ENCODE data around the gene NLGN4Y.

The NLGN4Y gene

DNA sequence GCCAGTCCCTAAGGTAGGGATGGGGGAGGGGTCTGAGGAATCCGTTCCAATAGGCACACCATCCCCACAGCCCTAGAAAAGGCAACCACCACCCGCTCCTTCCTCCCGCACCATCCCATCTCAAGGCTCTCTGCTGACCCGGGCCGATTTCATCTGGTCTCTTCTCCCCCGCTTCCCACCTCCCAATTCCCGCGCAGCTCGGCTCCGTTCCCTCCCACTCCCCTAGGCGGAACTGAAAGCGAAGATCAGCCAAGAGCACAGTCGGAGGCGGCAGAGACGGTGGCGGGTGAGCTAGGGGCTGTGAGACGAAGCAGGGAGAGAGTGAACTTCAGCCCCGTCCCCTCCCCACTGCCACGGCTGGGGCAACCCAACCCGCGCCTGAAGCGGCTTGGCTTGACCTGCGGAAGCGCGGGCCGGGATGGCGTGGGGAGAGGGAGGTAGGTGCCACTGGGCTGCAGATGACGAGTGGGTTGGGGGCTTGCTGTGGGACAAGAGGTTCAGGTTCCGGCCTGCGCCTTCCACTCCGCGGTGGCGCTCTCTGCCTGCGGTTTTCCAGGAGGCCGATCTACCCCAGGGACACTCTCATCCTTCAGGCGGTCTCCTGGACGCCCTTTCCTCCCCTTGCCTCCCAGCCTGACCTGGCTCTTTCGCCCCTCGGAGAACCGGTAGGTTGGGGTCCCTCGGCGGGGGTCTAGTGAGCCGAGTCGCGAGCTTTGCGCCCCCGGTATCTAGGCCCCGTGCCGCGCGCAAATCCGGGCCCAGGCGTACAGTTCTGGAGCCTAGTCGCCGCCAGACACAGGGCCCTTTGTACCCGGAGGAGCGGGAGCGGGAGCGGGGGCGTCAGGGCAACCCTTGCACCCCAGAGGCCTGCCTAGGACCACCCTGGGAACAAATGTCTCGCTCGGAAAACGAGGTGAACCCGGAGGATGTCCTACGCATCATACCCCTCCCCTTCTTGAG is at the start of gene NLGN4Y:
NLGN4Y (plus strand) TSS at position 258 of the 960 bp plus-strand sequence. CDS start 97,591 bp downstream, outside the sequence.
- DNase-seq, result peak; percentile 38

DNA sequence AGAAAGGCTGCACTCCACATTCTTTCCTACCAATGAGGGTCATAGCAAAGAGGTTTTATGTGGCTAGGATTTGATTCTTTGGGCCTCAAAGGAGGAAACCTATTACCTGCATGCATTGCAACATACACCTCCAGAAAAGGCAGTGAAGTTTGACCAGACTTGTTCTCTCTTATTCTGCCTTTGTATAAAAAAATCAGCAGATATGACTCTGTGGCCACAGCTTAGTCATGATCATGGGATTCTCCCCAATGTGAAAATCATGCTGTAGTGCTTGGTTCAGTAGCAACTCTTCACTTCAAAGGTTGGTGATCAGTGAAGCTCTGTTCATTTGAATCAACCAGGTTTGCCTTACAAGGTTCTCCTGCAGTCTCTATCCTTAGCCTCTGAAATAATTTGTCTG is 38.4 kb upstream of the NLGN4Y start:
- no peak for DNase-seq

DNA sequence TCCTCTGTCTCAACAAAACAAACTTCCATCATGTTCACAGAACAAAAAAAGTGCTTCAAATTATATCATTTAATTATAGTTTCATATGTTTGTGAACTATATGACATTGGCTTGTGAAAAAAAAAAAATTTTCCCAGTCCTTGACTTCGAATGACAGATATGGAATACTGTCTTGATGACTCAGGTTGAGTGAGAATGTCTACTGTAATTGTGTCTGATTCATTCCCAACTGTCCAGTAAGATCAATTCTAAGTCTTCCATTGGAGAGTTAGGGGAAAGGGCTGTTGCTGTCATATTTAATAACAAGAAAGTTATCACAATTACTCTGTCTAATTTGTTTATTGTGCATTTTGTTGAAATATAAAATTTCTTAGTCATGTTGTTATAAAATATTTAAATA is 34.1 kb upstream of the NLGN4Y start:
- no peak for DNase-seq

DNA sequence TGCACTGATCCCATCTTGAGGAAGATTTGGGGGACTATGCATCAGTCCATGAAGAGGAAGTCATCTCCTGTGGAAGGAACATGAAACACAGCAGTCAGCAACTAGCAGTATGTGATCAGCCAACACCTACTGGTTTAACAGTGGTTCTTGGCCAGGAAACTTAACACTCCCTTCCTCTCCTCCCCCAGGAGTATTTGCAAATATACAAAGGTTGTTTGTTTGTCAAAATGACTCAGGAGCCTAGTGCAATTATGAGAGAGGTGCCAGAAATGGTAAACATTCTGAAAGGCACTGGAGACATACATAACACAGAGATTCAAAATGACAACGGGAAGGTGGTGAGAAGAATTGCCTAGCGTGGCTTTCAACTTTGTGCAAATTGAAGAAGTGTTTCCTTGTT is 26.3 kb upstream of the NLGN4Y start:
- no peak for DNase-seq

DNA sequence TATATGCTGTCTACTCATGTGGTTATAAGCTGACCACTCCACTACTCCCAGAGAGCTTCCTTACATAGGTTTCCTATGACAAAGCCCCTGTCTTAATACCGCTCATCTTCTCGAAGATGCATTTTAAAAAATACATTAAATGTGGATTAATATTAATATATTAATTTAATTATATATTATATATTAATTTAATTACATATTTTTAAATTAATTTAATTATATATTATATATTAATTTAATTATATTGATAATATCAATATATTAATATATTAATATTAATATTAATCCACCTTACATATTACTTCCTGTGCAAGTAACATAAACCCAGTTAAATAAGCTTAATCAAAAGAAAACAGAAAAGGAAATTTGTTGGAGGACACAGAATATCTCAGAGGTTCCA is 19.7 kb upstream of the NLGN4Y start:
- DNase-seq, result no peak

DNA sequence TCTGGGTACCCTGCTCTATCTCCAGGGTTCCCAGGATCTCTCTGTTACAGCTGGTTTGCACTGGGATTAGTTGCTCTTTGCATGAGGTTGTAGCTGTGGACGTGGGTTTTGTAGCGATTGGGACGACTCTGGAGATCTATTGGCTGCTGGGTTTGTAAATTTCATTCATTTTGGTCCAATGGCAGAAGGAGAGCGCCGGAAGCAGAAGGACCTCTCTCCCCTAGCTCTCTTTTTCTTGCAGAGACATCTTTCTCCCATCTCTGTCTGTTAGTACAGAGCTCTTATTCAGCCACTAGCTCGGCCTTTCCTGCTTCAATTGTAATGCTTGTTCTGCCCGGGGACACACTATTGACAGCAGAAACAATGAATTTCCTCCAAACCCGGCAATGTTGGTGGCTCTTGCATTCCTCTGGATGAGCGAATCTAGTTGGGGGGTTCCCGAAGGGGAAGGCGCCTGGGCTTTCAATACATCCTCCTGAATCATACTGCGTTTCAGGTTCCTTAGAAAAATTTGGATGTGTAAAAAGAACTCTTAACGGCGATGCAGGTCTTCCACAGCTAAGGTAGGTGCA is 1.9 kb upstream of the NLGN4Y start:
- peak; percentile 40 for DNase-seq

DNA sequence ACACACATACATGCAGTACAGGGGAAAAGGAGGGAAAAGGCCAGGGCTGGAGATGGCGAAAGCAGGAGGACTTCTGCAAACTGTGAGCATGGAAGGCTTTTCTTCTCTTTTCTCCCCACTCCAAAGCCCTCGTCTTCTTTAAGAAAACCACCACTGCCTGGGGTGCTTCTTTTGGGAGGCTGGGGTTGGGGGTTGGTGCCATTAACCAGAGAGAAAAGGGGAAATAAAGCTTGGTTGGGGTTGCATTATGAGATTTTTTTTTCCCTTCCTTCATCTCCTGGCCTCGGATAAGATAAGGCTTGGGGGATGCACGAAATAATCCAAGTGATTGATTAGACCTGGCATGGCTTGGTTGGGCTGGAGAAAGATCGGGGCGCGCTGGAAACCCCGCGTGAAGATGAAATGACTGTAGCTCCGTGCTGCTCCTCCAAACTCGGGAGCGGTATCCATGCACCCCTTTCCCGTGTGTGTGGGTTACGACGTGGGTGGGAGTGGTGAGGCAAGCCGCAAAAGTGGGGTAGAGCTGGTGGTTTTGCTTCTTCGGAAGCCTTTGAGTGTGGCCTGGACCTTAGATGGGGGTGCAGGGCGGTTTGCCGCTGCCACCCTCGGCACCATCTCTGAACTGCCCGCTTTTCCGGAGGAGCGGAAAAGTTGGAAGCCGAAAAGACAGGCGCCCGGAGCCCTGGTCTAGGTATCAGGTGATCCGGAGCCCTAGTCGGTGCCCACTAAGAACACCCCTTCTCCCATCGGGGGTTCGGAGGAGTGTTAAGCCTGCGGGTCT is 648 bp upstream of the NLGN4Y start:
- DNase-seq, result no peak

DNA sequence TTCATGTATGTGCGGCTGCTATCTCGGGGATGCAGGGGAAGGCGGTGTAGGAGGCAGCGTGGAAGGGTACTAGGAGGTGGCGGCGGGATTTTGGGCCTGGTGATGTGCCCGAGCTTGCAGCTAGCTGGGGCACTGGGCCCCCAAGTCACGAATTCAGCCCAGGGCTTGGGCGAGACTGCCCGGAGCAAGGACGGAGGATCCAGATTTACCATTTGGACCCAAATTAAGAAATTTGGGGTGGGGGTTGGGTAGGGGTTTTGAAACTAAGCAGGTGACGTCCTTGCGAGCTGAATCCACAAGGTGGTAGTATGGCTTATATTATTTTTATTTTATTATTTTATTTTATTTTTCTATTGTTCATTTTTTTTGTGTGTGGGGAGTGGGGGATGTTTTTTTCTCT is 986 bp downstream of the NLGN4Y start:
- peak; percentile 23 for DNase-seq

DNA sequence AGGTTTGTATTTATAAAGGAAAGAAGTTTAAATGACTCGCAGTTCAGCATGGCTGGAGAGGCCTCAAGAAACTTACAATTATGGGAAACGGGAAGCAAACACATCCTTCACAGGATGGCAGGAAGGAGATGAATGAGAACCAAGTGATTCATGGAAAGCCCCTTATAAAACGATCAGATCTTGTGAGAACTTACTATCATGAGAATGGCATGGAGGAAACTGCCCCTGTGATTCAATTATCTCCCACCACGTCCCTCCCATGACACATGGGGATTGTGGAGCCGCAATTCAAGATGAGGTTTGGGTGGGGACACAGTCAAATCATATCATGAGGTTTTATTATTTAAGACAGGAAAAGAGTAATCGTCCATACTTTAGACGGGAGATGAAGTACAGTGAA is 4.0 kb downstream of the NLGN4Y start:
- DNase-seq, result peak; percentile 11

DNA sequence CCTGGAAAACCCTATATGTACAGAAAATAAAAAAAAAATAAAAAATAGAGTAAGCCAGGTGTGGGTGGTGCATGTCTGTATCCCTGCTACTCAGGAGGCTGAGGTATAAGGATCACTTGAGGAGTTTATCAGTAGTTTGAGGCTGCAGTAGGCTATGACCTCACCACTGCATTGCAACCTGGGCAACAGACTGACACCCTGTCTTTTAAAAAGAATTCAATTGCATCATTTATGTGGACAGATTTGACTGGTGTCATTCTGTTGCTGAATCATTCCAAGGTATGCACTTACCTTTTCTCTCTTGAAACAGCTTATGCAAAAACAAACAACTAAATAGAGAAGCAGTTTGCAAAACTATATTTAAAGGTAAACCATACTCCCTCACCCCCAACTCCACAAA is 12.4 kb downstream of the NLGN4Y start:
- DNase-seq, result no peak

DNA sequence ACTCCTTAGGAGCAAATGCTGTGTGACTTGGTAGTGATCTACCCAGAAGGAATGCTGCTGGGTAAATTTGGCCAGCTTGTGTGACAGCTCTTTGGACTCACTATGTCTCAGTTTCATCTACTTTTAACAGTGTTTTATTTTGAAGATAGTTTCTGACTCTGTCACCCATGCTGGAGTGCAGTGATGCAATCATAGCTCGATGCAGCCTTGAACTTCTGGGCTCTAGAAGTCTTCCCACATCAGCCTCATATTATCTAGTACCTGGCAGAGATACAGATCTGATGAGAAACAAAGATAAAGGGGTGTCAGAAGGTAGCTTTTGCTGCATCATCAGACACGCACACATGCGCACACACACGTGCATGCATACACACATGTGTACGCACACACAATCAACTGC is 19.2 kb downstream of the NLGN4Y start:
- DNase-seq, result no peak

DNA sequence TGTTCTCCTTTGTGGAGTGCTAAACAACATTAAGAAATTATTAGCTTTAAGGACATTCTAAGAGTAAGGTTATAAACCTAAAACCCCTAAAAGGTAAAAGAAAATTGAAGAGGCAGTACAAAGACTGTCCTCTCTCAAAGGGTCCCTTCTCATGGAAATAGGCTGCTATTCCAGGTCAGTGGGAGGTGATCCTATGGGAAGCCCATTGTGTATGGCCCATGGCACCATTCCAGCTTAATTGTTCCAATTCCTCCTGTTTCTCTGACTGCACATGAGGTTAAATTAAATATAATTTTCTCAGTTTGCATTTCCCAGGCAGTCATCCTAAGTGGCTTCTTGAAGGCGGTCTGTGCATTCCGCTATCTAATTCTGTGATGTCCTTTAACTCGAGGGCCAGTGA is 57.0 kb downstream of the NLGN4Y start:
- DNase-seq, result no peak

DNA sequence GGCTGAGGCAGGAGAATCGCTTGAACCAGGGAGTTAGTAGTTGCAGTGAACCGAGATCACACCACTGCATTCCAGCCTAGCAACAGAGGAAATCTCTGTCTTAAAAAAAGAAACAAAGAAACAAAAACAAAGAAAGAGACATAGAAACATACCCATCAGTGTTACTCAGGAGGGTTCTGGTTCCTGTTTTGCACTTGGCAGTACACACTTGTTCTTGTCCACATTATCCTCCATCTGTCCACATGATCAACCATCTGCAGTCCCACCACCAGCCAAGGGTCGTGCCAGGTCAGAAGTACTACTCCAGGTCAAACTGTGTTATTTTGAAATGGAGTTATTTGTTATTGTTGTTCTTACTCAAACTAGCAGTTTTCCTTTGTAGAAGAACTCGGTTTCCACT is 62.4 kb downstream of the NLGN4Y start:
- DNase-seq, result no peak

DNA sequence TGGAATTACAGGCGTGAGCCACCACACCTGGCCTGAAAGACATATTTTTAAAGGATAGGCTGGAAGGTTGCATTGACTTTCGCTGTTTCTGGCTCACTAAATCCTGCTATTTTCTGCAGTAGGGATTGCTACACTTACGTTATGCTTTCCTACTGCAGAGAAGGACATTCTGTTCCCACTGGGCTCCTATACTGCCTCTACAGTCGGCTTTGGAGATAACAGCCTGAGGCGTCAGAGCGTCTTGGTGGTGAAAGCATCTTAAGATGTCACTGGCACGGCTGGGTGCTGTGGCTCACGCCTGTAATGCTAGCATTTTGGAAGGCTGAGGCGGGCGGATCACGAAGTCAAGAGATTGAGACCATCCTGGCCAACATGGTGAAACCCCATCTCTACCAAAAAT is 77.0 kb downstream of the NLGN4Y start:
- no peak for DNase-seq

DNA sequence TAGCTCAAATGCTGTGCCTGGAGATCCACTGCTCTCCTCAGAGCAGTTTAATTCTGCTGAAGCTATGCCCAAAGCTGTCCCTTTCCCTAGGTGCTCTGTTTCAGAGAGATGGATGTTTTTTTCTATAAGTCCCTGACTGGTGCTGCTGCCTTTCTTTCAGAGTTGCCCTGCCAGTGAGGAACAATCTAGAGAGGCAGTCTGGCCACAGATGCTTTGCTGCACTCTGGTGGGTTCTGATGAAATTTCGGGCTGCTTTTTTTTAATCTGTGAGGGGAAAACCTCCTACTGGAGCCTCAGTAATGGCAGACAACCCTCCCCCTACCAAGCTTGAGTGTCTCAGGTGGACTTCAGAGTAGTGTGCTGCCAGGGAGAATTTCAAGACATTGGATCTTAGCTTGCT is 93.3 kb downstream of the NLGN4Y start:
- DNase-seq, result no peak

DNA sequence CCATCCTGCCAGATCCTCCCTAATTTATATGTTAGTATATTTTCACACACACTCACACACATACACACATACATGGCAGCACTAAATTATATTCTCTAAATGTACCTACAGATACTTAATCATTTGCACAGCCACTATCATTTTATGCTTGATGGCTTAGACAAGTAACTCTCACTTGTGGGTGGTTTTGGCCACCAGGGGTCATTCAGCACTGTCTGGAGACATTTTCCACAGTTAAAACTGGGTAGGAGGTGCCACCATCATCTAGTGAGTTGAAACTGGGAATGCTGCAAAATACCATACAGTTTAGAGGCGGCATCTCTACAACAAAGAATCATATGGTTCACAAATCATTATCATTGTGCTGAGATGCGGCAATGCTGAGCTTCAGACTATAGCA is 94.2 kb downstream of the NLGN4Y start:
- DNase-seq, result no peak

DNA sequence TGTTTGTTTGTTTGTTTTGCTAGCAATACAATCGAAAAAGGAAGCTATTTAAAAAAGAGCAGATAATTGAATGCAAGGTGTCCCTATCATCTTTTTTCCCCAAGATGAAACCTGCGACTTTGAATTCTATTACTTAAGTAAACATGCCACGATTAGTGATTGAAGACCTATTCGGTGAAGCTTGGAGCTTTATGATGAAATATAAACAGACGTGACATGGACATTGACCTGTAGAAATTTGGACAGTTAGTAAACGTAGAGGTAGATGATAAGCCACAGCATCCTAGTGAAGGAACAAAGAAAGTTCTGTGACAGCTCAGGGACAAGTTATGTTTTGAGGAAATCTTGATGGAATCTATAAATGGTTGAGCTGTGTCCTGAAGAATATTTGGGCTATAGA is 103.9 kb downstream of the NLGN4Y start:
- no peak for DNase-seq

DNA sequence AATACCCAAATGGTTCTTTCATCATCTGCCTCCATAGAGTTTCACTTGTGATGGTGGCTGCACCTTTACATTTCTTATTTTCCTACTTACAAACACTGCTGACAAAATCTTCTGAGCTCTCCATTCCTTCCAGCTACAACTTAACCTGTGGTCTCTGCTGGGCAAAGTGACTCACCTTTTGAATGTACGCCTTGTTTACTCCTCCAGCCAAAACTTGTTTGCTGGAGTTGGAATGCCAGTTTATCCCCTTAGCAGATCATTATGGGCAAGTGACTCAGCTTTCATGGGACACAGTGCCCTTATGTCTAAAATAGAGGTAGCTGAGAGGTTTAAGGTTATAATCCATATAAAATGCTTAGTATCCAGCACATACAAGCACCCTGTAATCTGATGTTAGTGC is 107.3 kb downstream of the NLGN4Y start:
- DNase-seq, result peak; percentile 3

DNA sequence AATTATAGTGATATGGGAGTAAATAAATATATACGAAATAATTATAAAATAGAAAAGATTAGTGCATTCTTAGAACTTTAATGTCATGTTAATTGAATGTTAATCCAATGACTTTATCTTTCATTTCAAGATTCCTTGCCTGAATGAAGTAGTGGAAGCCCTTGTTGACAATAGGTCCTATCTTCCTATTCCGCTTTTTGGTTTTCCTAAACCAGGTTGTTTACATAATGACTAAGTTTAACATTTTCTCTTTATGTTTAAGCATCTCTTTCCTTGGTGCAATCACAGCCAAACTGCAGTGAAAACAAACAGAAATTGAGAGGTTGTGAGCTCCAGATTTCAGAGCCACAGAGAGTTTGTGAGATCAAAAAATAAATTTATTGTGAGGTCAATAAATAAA is 109.4 kb downstream of the NLGN4Y start:
- no peak for DNase-seq

DNA sequence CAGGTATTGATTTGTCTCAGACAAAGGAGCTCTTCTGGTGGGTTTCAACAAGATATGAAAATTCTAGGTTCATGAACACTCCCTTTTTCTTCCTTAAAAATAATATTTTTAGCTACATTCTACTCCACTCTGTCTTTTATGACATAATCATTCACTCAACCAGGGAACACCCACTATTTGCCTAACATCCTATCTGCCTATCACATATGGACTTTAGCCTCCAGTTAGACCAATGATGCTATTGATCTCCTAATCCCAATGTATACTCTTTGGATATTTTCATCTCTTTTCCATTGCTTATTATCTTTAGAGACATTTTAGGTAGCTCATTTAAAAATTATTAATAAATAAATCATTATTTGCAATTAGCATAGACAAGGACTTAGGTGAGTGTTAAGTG is 110.6 kb downstream of the NLGN4Y start:
- no peak for DNase-seq

DNA sequence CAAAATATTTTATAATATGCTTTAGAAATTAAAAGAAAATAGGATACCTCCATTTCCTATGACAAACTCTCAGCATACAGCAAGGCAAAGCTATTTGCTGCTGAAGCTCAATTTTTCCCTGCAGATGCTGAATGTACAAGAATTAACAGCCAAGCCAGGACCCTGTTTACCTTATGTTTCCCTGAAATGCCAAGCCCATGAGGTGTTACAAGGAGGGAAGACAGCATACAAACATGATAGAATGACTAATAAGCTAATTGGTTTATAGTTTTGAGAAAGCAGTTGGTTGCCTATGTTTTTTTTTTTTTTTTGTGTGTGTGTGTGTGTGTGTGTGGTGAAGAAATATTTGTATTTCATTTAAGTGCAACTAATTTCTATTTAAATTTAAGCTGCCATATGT is 113.2 kb downstream of the NLGN4Y start:
- peak; percentile 8 for DNase-seq

DNA sequence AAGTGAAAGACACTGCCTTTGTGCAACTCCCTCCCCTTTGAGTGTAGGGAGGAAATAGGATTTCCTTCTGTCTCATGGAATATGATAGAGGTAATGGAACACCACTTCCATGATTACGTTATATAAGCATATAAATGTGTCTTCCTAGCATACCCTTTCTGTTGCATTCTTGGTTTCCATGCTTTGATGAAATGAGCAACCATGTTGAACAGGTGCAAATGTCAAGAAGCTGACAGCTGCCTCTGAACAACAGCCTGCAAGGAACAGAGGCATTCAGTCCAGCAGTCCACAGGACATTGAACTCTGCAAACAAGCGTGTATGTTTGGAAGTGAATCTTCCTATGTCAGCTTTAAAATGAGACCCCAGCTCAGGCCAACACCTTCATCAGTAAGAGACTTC is 117.5 kb downstream of the NLGN4Y start:
- no peak for DNase-seq

DNA sequence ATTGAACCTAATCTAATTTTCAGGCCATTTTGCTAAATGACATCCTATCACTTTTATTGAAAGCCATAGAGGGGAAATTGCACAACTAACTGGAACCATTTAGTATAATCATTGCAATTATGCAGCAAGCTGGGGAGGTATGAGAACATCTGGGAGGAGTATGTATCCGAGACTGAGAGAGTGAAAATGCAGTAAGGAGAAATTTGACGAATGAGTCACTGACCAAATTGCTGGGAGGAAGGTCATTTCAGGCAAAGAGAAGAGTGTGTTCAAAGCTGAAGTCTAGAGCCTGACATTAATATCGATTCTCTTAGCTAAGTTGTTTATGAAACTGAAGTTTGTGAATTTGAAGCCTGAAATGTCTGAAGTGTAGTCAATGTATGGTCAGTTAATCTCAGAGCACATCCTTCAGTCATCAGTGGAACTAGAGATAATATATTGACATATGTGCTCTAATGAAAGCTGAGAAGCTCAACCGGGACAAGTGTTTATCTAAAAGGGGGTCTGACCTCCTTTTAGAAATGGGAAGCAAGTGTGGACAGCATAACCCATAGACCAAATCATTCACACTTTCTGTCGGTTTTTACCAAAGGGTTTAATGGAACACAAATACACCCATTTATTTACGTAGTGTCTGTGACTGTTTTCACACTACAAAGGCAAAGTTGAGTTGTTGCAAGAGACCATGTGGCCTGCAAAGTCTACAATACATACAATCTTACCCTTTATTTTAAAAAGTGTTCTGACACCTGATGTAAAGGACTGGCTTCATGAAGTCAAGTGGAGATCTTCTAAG is 120.0 kb downstream of the NLGN4Y start:
- peak; percentile 80 for DNase-seq
